Measurements from ENCODE around the gene TRIP13.
A peak's percentile ranks its signal among the peaks of the same experiment; 100 is the strongest.
"Not testable (repeated sequence)": the region's sequence is repeated elsewhere in the genome, so short reads cannot be mapped to it uniquely, and the experiment has no call there.

The TRIP13 gene

DNA sequence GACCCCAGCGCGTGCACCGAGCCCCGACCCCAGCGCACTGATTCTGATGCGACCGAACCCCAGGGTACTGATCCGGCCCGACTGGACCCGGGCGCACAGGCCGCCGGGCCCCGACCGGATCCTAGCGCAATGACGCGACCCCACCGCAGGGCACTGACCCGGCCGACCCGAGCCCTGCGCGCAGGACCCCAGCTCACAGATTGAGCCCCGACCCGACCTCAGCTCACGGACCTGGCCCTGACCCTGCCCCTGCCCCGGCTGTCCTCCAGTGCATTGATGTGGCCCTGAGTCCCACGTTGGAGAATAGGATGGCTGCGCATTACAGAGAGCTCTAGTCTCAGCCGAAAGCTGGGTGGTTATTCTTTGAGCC is 438 bp downstream of the TRIP13 start:
- DNase-seq: peak; percentile 58

DNA sequence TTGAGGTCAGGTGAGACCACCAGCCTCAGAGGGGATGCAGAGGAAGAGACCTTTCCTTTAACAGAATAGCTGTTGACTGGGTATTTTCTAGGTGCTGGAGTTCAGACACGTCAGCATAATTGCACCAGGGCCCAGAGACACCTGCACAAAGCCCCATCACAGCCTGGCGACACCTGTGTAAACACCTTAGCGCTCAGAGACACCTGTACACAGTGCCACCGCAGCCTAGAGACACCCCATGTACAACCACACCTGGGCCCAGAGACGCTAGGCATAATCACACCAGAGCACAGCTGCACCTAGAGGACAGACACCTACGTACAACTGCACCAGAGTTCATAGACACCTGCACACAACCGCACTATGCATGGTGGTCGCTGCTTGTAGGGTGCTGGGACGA is 1.0 kb downstream of the TRIP13 start:
- peak; percentile 96 for DNase-seq

DNA sequence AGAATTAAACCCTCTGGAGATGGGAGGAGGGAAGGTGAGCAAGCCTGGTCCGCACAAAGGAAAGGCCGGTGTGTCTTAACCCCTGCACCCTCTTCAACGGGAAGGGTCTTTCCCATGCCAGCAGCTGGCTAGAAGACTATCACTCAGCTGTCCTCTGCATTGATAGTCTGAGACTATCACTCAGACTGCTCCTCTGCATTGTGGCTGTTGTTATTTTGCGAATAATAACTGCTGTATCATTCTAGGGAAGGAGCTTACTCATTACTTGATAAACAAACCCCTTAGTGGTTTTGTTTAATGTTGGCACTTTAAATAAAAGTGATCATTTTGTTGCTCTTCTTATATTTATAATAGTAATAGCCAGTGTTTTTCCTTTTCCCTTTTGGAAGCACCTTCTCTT is 8.1 kb downstream of the TRIP13 start:
- DNase-seq: no peak

DNA sequence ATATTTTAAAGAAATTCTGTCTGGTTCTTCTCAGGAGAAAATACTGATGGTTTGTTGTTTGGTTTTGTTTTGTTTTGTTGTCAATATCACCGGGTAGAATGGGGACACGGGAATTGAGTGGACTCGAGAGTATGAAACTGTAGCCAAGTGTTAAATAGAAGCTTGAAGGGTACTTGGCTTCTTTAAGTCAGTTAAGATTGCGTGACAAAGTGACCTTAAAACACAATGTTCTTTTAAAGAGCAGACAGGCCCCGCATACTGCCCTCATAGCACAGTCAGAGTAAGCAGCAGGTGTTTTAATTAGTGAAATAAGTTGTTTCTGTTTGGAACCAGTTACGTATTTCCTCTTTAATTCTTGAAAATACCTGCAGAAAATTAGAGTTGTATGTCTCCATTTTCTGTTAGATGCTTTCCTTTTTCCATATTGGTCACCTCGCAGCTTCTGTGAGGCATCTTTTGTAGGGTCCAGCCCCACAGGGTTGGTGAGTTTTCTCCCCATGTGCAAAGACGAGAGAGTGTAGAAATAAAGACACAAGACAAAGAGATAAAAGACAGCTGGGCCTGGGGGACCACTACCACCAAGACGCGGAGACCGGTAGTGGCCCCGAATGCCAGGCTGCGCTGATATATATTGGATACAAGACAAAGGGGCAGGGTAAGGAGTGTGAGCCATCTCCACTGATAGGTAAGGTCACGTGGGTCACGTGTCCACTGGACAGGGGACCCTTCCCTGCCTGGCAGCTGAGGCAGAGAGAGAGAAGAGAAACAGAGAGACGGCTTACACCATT is 9.6 kb downstream of the TRIP13 start:
- no peak for DNase-seq

DNA sequence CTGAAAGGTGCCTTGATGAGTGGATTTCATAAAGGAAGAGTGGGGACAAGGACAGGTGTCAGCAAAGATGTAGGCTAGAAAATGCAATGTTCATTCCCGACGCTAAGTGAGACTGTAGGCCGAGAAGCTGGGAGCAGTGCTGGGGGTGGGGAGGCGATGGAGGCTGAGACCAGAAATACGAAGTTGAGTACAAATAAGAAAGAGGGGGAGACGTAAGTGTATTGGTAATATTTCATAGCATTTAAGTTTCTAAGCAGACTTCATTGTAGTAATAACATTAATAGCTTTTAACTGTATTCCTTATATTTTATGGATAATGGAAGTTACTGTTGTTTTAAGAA is 11.0 kb downstream of the TRIP13 start:
- no peak for DNase-seq

DNA sequence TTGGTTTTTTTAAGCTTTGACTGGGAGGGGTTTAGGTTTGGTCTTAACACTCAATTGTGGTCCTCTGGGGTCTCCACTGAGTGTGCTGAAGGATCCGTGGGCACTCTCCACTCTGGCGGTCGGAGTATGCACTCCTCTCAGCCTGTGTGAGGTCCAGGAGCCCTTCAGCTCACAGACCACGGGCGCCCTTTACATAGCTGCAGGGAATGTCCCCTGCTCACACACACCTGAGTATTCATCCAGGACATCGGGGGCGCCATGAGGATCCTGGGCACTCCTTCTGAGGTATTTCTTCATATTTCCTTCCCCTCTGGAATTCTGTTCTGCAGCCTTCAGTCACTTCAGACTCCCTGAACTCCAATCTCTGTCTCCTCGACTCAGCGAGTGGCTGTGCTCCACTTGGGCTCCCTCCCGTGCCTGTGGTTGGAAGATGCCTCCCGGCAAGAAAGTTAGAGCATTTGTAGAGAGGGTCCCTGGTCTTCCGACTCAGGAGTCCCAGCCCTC is 12.5 kb downstream of the TRIP13 start:
- DNase-seq: no peak

DNA sequence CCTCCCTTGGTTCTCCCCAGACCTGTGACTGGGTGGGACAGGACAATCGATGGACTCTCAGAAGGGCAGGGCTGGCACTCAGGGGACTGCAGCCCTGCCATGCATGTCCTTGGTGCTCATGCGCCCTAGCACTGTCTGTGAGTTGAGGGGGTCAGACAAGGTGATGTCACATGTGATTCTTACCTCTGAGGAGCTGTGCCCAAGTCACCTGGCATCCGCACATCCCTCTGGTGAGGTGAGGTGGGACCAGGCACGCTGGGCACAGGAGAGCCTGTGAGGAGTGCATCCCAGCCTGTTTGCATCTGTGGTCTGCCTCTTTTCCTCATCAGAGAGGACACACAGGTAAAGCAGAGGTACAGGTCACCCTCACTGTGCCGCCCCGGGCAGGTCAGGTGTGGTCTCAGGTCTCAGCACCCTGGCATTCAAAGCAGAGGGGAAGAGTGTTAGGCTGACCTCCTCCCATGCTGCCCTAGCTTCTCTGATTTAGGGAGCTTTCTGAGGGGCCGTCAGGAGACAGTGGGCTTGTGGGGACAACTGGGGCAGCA is 14.8 kb downstream of the TRIP13 start:
- no peak for DNase-seq

DNA sequence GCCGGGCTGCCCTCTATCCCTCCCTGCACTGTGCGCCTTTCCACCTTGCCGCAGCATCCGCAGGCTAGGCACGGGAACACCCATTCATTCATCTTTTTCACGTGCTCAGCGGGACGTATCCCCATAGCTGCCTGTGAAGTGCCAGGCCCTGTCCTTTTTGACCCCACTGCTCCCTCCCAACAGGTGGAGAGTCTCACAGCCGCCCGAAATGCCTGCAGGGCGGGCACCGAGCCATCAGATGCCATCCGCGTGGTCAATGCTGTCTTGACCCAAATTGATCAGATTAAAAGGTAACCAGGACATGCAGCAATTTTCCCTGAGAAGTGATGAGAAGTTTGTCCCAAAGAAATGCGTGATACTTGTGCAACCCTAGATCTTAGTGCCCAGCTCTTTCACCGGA is 15.5 kb downstream of the TRIP13 start:
- DNase-seq: no peak

DNA sequence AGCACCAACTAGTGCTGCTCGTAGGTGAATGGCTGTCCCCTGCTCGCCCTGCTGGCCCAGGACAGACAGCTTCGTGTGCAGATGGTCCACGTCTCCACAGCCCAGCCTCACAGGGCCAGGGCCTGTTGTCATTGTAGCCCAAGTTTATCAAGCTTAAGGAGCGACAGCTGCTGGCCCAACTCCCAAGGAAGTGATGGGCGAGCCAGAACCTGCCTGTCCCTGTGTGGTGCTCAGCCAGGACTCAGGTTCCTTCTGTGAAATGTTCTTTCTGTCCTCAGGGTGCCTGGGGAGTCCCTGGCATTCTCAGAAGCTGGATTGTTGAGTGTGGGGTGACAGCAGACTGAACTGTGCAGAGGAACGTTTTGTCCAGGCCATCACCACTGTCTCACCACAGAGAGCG is 16.4 kb downstream of the TRIP13 start:
- no peak for DNase-seq

DNA sequence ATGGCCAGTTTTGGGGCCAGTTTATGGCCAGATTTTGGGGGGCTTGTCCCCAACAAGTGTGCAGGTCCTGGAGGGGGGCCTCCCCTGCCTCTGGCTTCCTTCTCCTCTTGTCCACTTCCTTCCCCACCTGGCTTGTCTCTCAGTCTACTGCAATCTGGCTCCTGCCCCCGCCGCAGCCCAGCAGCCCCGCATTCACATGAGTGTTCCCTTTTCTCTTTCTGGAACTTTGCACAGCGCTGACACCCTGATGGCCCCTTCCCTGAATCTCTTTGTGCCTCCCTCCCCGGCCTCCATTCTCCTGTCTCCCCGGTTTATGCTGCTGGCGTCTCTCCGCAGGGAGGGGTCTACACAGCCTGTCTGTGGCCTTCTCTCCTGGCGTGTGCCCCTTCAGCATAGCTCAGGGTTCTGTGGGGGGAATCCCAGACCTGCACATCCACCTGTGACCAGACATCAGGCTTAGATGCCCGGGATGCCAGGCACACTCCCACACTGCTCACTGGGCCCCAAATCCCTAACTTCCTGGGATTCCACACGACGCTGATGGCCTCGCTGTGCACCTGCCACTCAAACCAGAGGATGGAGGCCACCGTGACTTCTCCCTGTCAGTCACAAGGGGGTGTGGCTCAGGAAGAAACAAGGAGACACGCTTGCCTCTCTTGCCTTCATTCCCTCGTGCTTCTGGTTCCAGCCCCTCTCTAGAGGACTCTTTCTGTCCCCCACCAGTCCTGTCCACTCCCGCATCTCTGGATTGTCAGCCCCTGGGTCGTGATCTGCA is 17.5 kb downstream of the TRIP13 start:
- DNase-seq: no peak

DNA sequence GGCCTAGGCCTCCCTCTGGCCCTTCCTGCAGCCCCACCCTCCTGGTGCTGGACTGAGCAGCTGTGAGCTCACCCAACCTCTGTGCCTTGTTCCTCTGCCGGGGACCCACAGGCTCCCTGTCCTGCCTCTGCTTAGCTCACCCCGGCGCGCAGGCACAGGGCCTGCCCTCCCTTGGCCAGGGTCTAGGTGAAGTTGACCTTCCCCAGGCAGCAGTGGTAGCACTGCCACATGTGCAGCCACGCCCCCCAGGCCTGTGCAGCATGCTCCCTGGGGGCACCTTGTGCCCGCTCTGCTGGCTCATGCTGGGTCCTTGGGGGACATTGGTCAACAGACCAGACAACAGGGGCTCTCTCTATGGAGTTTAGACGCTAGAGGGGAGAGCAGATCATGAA is 18.1 kb downstream of the TRIP13 start:
- no peak for DNase-seq

DNA sequence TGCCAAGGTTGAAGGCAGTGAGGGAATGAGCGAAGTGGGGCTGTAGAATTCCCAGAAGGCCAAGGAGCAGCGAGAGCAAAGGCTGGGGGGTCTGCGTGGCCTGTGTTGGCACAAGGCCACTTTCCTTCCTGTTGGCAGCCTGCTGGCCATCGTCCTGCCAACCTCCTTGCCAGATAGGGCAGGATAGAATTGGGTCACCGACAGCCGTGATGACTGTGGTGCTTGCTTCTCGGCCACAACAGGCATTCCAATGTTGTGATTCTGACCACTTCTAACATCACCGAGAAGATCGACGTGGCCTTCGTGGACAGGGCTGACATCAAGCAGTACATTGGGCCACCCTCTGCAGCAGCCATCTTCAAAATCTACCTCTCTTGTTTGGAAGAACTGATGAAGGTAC is 18.9 kb downstream of the TRIP13 start:
- DNase-seq: no peak

DNA sequence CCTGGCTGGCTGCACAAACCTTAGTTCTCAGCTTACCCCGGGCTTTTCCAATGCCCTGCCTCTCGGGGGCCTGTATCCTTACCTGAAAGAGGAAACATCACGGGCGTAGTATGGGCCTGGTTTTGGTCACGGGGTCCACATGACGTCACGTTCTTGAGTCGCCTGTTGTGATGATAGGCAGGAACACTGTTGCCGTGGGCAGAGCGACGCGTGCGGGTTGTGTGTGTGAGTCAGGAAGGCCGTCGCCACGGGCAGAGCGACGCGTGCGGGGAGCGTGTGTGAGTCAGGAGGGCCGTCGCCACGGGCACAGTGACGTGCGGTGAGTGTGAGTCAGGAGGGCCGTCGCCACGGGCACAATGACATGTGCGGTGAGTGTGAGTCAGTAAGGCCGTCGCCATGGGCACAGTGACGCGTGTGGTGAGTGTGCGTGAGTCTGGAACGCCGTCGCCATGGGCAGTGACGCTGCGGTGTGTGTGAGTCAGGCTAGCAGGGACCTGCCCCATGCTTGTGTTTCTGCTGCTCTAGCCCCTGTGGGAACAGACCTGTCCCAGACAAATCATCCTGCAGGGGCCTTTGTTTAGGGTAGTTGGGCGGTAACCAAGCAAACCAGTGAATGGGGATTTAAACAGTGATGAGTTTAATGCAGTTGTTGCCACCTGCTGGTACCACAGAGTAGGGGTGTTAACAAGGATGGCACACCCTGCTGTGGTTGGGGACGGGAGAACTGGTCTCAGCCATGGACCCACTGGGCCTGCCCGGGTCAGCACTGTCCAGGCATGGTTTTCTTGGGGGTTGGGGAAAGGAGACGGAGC is 19.8 kb downstream of the TRIP13 start:
- peak; percentile 74 for DNase-seq

DNA sequence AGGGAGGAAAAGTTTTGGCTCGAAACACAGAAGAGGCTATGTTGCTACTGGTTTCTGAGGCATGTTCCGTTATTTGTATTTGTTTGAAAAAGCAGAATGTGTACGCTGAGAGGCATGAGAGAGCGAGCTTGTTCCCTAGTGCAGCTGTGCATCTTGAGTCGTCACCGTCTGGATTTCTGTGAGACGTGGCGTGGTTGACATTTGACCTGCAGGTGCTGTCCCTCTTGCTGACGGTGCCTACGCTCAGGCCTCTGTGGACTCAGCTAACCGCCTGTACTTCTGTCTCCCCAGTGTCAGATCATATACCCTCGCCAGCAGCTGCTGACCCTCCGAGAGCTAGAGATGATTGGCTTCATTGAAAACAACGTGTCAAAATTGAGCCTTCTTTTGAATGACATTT is 21.5 kb downstream of the TRIP13 start:
- DNase-seq: no peak

DNA sequence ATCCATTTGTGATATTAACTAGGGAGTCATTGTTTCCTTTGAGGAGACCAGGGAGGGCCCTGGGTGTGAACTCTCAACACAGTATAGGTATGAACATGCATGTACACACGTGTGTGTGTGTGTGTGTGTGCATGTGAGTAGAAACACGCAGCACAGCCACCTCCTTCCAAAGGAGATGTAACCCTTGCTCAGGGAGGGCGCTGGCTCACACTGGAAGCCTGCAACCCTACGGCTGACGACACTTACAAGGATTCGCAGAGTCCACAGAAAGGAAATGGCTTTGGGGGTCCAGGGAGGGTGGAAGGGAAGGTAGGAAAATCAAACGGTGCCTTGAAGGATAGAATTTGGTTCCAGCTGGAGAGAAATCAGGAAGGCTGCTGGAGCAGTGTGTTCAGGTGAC is 21.9 kb downstream of the TRIP13 start:
- DNase-seq: no peak

DNA sequence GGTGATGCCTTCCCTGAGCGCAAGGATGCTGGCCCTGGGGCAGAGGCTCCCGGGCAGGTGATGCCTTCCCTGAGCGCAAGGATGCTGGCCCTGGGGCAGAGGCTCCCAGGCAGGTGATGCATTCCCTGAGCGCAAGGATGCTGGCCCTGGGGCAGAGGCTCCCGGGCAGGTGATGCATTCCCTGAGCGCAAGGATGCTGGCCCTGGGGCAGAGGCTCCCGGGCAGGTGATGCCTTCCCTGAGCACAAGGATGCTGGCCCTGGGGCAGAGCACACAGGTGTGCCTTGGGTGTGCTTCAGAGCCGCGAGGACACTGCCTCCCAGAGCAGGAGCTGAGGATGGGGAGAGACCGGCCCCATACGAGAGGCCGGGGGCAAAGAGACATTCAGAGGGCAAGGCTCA is 22.7 kb downstream of the TRIP13 start:
- DNase-seq: not testable (repeated sequence)

DNA sequence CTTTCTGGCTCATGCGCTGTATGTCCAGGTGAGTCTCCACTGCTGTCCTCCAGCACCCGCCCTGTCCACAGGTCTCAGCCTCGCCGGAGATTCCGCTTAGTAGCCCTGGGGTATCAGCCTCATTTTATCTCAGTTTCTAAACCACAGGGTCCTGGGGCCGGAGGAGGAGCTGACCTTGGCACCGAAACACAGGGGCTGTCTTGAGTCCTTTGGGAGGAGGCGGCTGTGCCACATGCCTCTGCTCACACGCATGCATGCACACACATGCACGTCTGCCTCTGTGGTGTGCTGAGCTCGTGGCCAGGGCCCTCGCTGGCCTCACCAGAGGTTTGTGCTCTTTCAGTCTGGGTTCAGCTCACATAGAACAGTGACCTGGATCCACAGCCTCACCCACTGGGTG is 23.3 kb downstream of the TRIP13 start:
- DNase-seq: no peak

DNA sequence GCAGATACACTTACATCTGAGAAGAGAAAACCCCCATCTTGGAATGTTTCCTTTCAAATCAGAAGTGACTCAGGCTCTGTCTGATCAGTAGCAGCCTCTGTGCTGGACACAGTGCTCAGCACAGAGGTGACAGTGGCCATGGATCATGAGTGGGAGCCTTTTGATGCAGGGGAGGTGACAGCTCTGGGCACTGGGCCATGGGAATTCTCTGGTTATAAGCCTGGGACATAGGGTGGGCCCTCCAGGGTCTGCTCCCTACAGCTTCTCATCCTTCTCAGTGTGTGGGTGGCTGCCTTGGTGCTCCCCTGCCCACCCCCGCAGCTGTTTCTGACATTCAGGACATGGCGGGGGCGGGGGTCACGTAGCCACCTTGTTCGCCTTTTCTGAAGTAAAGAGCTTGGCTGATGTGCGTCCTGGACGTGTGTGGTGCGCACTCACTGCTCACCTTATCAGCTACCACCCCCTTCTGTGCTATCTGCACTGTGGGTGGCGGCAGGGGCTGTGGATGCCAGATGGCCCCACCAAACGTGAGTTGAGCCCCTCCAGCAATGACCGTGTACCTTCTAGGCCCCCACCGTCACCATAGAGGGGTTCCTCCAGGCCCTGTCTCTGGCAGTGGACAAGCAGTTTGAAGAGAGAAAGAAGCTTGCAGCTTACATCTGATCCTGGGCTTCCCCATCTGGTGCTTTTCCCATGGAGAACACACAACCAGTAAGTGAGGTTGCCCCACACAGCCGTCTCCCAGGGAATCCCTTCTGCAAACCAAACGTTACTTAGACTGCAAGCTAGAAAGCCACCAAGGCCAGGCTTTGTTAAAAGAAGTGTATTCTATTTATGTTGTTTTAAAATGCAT is 24.0 kb downstream of the TRIP13 start:
- DNase-seq: no peak

DNA sequence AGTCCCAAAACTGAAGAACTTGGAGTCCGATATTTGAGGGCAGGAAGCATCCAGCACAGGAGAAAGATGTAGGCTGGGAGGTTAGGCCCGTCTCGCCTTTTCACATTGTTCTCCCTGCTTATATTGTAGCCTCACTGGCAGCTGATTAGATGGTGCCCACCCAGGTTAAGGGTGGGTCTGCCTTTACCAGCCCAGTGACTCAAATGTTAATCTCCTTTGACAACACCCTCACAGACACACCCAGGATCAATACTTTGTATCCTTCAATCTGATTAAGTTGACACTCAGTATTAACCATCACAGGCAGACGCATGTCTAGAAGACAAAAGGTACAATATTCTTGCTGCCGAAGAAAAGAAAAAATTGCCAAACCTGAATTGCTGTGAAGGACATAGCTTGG is 26.0 kb downstream of the TRIP13 start:
- DNase-seq: not testable (repeated sequence)

DNA sequence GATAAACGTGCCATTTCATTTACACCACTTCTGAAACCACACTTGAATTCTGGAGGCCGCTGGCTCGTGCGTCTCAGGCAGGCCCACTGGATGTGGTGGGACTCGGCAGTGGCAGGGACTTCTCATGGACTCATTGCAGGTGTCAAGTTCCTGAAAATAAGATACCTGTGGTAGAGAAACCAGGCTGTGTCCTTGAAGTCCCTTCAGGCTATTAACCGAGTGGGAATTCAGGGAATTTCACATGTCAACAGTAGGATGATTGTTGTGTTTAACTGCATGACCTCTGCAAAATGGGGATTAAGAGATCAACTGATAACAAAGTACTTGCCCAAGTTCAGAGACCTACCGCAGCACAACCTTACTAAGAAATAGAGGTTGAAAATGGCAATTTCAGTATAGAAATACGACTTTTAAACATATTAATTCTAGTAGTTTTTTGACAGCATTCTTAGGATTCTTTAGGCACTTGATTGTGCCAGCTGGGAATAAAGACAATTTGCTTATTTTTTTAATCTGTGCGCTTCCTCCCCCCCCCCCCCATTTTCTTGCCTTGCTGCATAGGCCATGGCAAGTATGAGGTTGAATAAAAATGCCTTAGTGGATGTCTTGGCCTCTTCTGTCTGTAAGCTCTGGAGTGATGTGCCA is 26.8 kb downstream of the TRIP13 start:
- DNase-seq: no peak

DNA sequence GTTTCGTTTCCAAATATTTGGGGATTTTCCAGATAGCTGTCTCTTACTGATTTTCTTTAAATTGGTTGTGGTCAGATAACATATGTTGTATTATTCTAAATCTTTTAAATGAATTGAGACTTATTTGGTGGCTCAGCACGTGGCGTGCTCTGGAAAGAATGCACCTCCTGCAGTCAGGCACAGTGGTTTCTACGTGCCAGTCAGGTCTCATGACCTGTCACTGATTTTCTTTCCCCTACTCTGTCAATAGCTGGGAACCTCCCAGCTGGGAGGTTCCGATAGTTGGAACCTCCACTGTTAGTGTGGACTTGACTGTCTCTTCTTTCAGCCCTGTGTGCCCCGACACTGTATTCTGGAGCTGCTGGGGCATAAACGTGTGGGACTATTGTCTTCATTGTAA is 27.6 kb downstream of the TRIP13 start:
- DNase-seq: no peak

Data from DMS53 (cell line).